ENCODE results near the gene GNPTG. TPM values are rescaled to one million over a fixed set of nuclear protein-coding genes. Genes with fewer than 3 reads are reported as not detected.

GNPTG gene
- total RNA-seq, 1 donor from 2014 or later: 50.5 TPM

DNA sequence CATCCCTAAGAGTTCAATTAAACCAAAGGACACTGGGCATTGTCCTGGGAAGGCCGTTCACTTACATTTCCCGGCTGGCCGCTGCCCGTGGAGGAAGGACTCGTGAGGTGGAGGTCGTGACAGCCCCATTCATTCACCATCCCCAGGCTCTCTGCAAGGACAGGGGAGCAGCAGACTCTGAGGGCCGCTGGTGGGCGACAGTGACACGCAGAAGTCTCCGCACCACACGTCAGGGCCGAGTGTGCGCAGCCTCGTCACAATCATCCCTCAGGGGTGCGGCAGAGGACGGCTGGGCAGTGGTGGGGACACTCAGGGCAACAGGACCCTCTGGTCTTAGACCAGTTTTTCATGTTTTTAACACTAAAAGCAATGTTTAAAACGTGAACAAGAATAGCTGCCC lies 41.1 kb downstream of the GNPTG start:
- Mint-ChIP-seq H3K27ac (ENCODE audit: unreplicated experiment) (no peak overlapping the region), H3K27me3 (ENCODE audit: unreplicated experiment) (peaks cover 2% of the 10 kb centered on the region), H3K4me1 (ENCODE audit: low read depth, unreplicated experiment) (peaks cover 3% of the 10 kb centered on the region), H3K36me3 (ENCODE audit: unreplicated experiment) (no peaks in the 10 kb centered on the region), H3K4me3 (ENCODE audit: unreplicated experiment) (no peak overlapping the region), H3K9me3 (ENCODE audit: unreplicated experiment) (peaks cover 1% of the 10 kb centered on the region)
- TF ChIP-seq, protein P1, sequence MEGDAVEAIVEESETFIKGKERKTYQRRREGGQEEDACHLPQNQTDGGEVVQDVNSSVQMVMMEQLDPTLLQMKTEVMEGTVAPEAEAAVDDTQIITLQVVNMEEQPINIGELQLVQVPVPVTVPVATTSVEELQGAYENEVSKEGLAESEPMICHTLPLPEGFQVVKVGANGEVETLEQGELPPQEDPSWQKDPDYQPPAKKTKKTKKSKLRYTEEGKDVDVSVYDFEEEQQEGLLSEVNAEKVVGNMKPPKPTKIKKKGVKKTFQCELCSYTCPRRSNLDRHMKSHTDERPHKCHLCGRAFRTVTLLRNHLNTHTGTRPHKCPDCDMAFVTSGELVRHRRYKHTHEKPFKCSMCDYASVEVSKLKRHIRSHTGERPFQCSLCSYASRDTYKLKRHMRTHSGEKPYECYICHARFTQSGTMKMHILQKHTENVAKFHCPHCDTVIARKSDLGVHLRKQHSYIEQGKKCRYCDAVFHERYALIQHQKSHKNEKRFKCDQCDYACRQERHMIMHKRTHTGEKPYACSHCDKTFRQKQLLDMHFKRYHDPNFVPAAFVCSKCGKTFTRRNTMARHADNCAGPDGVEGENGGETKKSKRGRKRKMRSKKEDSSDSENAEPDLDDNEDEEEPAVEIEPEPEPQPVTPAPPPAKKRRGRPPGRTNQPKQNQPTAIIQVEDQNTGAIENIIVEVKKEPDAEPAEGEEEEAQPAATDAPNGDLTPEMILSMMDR (IDR thresholded peaks at IDR 0.05; ENCODE audit: partially characterized antibody, unreplicated experiment): no peak
- DNase-seq: no peak

DNA sequence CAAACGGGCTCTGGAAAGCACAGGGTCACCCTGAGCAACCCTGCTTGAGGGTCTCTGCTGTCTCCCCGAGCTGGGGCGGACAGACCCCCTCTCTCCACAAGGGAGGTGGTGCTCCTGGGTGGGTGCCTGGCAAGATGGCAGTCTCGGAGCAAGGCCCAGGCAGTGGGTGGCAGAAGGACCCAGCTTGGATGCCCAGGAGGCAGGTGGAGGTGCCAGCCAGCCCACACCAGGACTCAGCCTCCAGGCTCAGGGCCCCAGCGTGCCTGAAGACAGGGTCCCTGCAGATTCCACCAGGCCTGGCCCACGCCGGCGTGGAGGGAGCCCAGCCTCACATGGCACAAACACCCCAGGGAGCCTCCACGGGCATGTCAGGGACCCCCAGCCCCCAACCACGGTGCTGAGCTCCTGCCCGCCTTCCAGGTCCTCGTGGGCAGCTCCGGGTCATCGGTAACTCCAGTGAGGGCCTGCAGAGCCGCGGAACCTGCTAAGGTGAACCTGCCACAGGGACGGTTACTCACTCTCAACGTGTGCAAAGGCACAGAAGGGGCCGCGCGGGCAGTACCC lies 42.0 kb downstream of the GNPTG start:
- DNase-seq: no peak
- H3K4me1 Mint-ChIP-seq (ENCODE audit: low read depth, unreplicated experiment): peaks cover 3% of the 10 kb centered on the region
- TF ChIP-seq, protein P1 (IDR thresholded peaks at IDR 0.05; ENCODE audit: partially characterized antibody, unreplicated experiment): no peak
- no peak overlapping the region for H3K27ac Mint-ChIP-seq (ENCODE audit: unreplicated experiment)
- peaks cover 2% of the 10 kb centered on the region for H3K27me3 Mint-ChIP-seq (ENCODE audit: unreplicated experiment)
- no peaks in the 10 kb centered on the region for H3K36me3 Mint-ChIP-seq (ENCODE audit: unreplicated experiment)
- H3K4me3 Mint-ChIP-seq (ENCODE audit: unreplicated experiment): no peak overlapping the region
- H3K9me3 Mint-ChIP-seq (ENCODE audit: unreplicated experiment): no peaks in the 10 kb centered on the region

DNA sequence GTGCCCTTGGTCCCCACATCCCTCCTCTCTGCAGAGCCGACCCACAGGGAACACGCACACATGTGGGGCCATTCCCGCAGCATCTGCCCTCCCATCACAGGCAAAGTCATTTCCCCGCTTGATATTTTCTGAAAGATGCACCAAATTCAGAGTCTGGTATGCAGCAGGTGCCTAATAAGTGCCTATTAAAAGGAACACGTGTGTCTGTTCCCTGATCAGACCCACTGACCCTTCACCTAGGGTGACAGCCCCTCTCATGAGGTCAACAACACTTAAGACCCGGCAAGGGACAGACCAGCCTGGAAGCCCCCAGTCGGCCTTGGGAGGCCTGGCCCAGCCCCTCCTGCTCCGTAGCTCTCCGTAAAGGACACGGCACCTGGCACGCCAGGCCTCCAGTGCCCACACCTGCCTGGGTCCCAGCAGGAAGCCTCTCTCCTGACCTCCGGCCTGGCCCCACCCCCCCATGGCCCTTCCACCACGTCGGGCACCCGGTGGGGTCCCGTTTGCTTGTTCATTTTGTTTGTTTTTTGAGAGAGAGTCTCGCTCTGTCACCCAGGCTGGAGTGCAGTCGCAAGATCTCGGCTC lies 42.7 kb downstream of the GNPTG start:
- no peaks in the 10 kb centered on the region for H3K9me3 Mint-ChIP-seq (ENCODE audit: unreplicated experiment)
- TF ChIP-seq, protein P1 (IDR thresholded peaks at IDR 0.05; ENCODE audit: partially characterized antibody, unreplicated experiment): no peak
- H3K4me1 Mint-ChIP-seq (ENCODE audit: low read depth, unreplicated experiment): peaks cover 3% of the 10 kb centered on the region
- no peaks in the 10 kb centered on the region for H3K36me3 Mint-ChIP-seq (ENCODE audit: unreplicated experiment)
- peaks cover 2% of the 10 kb centered on the region for H3K27me3 Mint-ChIP-seq (ENCODE audit: unreplicated experiment)
- no peak overlapping the region for H3K4me3 Mint-ChIP-seq (ENCODE audit: unreplicated experiment)
- no peak overlapping the region for H3K27ac Mint-ChIP-seq (ENCODE audit: unreplicated experiment)
- DNase-seq: no peak

DNA sequence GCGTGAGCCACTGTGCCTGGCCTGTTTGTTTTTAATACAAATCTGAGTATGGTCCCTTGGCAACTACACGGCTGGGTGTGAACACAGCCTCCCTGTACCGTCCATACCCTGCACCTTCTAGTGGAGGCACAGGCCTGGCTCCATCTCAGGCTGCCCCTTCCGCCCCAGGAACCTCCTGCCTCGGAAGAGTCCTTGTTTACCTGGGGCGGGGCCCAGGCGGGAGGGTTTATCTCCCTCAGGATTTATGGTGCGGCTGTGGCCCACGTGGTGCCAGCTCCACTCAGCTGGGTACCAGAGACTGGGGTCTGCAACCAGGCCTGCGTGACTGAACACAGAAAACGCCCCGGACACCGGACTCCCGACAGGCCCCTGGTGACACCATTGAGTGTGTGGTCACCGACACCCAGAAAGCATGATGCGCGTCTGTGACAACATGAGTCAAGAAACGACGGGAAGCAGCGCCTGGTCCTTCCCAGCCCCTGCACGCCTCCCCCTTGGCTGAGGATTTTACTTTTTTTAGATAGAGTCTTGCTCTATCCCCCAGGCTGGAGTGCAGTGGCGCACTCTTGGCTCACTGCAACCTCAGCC lies 43.8 kb downstream of the GNPTG start:
- H3K27ac Mint-ChIP-seq (ENCODE audit: unreplicated experiment): no peak overlapping the region
- H3K9me3 Mint-ChIP-seq (ENCODE audit: unreplicated experiment): no peaks in the 10 kb centered on the region
- DNase-seq: no peak
- peaks cover 2% of the 10 kb centered on the region for H3K27me3 Mint-ChIP-seq (ENCODE audit: unreplicated experiment)
- H3K4me1 Mint-ChIP-seq (ENCODE audit: low read depth, unreplicated experiment): peaks cover 3% of the 10 kb centered on the region
- TF ChIP-seq, protein P1 (IDR thresholded peaks at IDR 0.05; ENCODE audit: partially characterized antibody, unreplicated experiment): no peak
- no peak overlapping the region for H3K4me3 Mint-ChIP-seq (ENCODE audit: unreplicated experiment)
- H3K36me3 Mint-ChIP-seq (ENCODE audit: unreplicated experiment): no peaks in the 10 kb centered on the region

DNA sequence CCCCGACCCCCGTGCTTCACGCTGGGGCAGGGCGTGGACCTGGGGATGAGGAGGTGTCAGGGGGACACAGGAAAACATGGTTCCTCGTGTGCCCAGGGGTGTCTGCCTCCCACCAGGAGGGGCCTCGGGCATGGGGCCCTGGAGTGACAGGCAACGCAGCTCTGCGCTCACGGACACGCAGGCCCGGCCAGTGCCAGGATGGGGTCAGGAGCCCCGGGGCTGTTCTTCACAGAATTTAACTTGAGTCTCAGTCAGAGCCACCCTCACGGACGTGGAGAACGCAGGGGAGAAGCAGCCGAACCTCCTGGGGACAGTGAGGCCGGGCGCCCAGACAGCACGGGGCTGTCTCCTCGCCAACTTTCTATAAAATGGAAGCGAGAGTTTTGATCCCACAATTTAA lies 46.0 kb downstream of the GNPTG start:
- no peaks in the 10 kb centered on the region for H3K27me3 Mint-ChIP-seq (ENCODE audit: unreplicated experiment)
- H3K9me3 Mint-ChIP-seq (ENCODE audit: unreplicated experiment): no peaks in the 10 kb centered on the region
- H3K36me3 Mint-ChIP-seq (ENCODE audit: unreplicated experiment): no peaks in the 10 kb centered on the region
- H3K4me1 Mint-ChIP-seq (ENCODE audit: low read depth, unreplicated experiment): peaks cover 3% of the 10 kb centered on the region
- no peak overlapping the region for H3K27ac Mint-ChIP-seq (ENCODE audit: unreplicated experiment)
- no peak for DNase-seq
- TF ChIP-seq, protein P1 (IDR thresholded peaks at IDR 0.05; ENCODE audit: partially characterized antibody, unreplicated experiment): no peak
- no peak overlapping the region for H3K4me3 Mint-ChIP-seq (ENCODE audit: unreplicated experiment)
